ENCODE measurements around the gene ATXN7L3.
A peak's percentile ranks its signal among the peaks of the same experiment; 100 is the strongest.
"Not testable (repeated sequence)": the region's sequence is repeated elsewhere in the genome, so short reads cannot be mapped to it uniquely, and the experiment has no call there.

The ATXN7L3 gene

GRCh38 chr17:44199553-44200477, at the start of gene ATXN7L3:
TSS of gene ATXN7L3 (minus strand) at chr17:44199884. CDS start at chr17:44198070, 1,814 bp downstream.
- DNase-seq = peak; percentile 100

- DNase-seq = no peak
Observed at GRCh38 chr17:44247876-44248736, 48.4 kb upstream of the ATXN7L3 start.

GRCh38 chr17:44247440-44247841, 47.8 kb upstream of the ATXN7L3 start:
- DNase-seq = no peak

- no peak for DNase-seq
Observed at GRCh38 chr17:44241106-44241624, 41.5 kb upstream of the ATXN7L3 start.

GRCh38 chr17:44237886-44238285, 38.2 kb upstream of the ATXN7L3 start:
- not testable (repeated sequence) for DNase-seq

GRCh38 chr17:44236444-44236991, 36.8 kb upstream of the ATXN7L3 start:
- no peak for DNase-seq

- no peak for DNase-seq
Observed at GRCh38 chr17:44235583-44235936, 35.9 kb upstream of the ATXN7L3 start.

GRCh38 chr17:44233582-44233981, 33.9 kb upstream of the ATXN7L3 start:
- no peak for DNase-seq

GRCh38 chr17:44232061-44232460, 32.4 kb upstream of the ATXN7L3 start:
- no peak for DNase-seq

- DNase-seq = no peak
Observed at GRCh38 chr17:44230140-44230539, 30.5 kb upstream of the ATXN7L3 start.

- no peak for DNase-seq
Observed at GRCh38 chr17:44229090-44229489, 29.4 kb upstream of the ATXN7L3 start.

- no peak for DNase-seq
Observed at GRCh38 chr17:44223541-44224071, 23.9 kb upstream of the ATXN7L3 start.

GRCh38 chr17:44222112-44222869, 22.6 kb upstream of the ATXN7L3 start:
- DNase-seq = peak; percentile 75

- DNase-seq = no peak
Observed at GRCh38 chr17:44221862-44222111, 22.1 kb upstream of the ATXN7L3 start.

GRCh38 chr17:44221084-44221861, 21.6 kb upstream of the ATXN7L3 start:
- peak; percentile 73 for DNase-seq

GRCh38 chr17:44220213-44221083, 20.8 kb upstream of the ATXN7L3 start:
- no peak for DNase-seq

GRCh38 chr17:44219616-44220212, 20.0 kb upstream of the ATXN7L3 start, which contains the start of gene UBTF:
TSS of gene UBTF (minus strand) at chr17:44219675. CDS start at chr17:44218229, 1,446 bp downstream.
- DNase-seq = peak; percentile 74

- peak; percentile 73 for DNase-seq
Observed at GRCh38 chr17:44219108-44219615, 19.5 kb upstream of the ATXN7L3 start.

GRCh38 chr17:44218344-44219107, 18.8 kb upstream of the ATXN7L3 start:
- DNase-seq = peak; percentile 98

All from NCI-H1436 (cell line).